Subcutaneous adipose tissue (tissue), 4 donors: Measurements from ENCODE around the gene KSR2. TPM values are rescaled to one million over a fixed set of nuclear protein-coding genes. Genes with fewer than 3 reads are reported as not detected.

Experiments
- total RNA-seq, 4 donors: library from RNA; depleted of rRNA; stranded (reverse); fragments of >200 nt; gene quantifications; one replicate each; pipeline ENCODE4 v1.1.0, GENCODE V29; 2016
- TF ChIP-seq, protein P1 (sequence below): fragments of 450-650 bp; IDR thresholded peaks from one replicate; pipeline ENCODE4 v1.5.1; 2016; ENCODE audit warnings: low read depth, mild to moderate bottlenecking, control low read depth, antibody characterized with exemption, moderate library complexity

KSR2 gene
- total RNA-seq, 4 donors from 2014 or later = under 0.01 TPM; not detected in 1

DNA sequence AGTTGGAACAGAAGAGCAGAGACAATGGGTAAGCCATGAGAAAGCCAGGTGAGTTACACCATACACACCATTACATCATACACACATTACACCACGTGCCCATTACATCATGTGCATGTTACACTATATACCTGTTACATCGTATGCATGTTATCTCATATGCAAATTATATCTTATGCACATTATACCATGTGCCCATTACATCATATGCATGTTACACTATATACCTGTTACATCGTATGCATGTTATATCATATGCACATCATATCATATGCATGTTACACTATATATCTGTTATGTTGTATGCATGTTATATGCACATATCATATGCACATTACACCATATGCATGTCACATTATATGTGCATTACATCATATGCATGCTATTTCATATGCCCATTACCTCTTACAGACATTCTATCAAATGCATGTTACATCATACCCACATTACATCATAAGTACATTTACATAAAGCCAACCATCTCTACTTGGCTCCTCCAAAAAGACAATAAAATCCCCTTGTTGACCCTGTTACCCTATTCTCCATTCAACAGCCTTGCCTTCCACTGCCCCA, 207.2 kb downstream of the KSR2 start:
- TF ChIP-seq, protein P1, sequence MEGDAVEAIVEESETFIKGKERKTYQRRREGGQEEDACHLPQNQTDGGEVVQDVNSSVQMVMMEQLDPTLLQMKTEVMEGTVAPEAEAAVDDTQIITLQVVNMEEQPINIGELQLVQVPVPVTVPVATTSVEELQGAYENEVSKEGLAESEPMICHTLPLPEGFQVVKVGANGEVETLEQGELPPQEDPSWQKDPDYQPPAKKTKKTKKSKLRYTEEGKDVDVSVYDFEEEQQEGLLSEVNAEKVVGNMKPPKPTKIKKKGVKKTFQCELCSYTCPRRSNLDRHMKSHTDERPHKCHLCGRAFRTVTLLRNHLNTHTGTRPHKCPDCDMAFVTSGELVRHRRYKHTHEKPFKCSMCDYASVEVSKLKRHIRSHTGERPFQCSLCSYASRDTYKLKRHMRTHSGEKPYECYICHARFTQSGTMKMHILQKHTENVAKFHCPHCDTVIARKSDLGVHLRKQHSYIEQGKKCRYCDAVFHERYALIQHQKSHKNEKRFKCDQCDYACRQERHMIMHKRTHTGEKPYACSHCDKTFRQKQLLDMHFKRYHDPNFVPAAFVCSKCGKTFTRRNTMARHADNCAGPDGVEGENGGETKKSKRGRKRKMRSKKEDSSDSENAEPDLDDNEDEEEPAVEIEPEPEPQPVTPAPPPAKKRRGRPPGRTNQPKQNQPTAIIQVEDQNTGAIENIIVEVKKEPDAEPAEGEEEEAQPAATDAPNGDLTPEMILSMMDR = no peak

DNA sequence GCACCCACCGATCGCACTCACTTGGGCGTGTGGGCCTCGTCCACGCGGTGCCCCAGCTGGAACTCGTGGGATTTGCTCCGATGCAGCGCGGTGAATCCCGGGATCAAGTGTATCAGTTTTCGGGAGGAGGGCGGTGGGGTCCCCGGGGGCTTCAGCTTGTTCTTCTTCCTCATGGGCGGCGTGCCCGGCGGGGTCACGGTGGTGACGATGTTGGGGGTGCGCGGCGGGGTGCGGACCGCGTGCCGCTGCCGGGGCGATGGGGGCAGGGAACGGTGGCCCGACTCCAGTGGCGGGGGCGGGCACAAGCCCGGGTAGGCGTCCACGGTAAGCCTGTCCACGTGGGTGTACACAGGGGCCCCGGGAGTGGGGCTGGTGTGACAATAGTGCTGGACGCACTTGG, 207.8 kb downstream of the KSR2 start:
- TF ChIP-seq, protein P1 = no peak

DNA sequence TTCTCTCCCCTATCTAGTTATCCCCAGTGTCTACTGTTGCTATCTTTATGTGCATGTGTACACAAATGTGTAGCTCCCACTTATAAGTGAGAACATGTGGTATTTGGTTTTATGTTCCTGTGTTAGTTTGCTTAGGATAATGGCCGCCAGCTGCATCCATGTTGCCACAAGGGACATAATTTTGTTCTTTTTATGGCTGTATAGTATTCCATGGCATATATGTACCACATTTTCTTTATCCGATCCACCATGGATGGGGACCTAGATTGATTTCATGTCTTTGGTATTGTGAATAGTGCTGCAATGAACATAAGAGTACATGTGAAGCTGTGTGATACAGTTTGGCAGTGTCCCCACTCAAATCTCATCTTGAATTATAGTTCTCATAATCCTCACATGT, 218.1 kb downstream of the KSR2 start:
- TF ChIP-seq, protein P1 = no peak

DNA sequence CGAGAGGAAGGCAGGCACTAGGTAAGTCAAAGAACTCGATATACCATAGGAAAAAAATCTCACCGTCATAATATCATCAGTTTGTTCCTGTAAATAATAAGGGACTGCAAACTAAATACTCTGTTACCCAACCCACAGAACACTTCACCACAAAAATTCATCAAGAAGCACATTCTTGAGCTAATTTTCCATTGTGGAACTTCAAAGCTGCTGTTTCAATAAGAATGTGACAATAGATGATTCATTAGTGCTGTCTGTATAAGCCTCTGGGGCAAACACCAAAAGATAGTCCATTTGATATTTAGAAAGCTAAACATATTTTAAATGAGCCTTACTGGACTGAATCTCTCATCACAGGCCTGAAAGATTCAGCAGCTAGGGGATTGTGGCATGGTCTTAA, 219.4 kb downstream of the KSR2 start:
- TF ChIP-seq, protein P1 = no peak

DNA sequence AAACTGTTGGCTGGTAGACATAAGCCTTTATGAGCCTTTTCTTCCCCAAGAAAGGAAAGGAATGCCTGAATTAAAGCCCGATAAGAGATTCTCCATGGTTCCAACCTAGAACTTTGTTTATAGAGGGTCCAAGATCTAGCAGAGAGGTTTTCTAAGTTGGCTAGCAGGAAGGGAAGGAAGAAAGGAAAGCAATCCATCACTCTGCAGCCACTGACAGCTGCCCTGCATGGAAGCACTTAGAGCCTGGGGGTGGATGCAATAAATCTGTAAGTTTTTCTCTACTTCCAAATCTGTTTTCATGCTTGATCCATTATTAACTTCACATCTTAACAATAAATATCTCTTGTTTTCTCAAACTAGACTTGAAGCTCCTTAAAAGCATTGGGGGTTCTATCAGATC, 224.4 kb downstream of the KSR2 start:
- TF ChIP-seq, protein P1 = no peak

DNA sequence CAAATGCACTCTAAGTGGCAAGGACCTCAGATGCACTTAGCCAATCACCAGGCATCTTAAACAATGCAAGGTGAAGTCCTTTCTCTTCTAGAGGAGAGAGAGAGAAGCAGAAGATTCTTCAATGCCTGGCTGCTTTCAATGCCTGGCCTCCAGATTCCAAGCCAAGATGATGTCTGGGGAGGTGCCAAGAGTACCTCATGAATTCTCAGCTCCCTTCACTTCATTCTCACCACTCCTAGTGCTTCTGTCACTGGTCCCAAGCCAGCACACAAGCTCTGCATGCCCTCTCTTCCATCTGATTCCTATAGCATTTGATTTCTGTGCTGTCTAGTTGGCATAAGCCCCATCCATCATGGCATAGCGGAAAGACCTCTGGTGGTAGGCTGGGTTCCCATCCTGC, 225.0 kb downstream of the KSR2 start:
- TF ChIP-seq, protein P1 = no peak

DNA sequence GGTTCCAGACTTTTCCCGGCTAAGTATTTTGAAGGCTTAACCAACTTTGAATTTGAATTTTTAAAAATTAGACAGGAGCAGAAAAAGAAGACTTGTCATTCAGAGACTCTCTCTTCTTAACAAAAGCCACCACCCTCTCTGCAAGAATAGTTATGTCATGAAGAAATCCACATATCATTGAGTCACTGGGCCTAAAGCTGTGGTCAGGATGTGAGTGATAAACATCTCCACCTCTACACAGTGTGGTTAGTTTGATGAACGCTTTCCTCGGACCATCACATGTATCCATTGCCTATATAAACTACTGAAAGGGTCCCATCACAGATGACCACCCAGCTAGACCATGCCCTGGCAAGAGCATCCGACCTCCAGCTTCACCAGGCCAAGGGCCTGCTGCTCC, 226.1 kb downstream of the KSR2 start:
- TF ChIP-seq, protein P1 = no peak
